AML-193 (cell line): ENCODE results near the gene CDH23.

Experiments
- DNase-seq, 2 experiments: peaks; one replicate each; lab custom pipeline; 2025; lab: John Stamatoyannopoulos, UW

CDH23 gene

GRCh38 chr10:71623098-71623985 lies 226.6 kb downstream of the CDH23 start:
- peak; percentile 37 to 39 for DNase-seq

- no peak for DNase-seq
Observed at GRCh38 chr10:71623986-71624291, 227.2 kb downstream of the CDH23 start.

GRCh38 chr10:71625445-71626175 lies 228.9 kb downstream of the CDH23 start:
- no peak for DNase-seq

GRCh38 chr10:71627230-71627939 lies 230.7 kb downstream of the CDH23 start:
- DNase-seq: no peak

- no peak for DNase-seq
Observed at GRCh38 chr10:71627956-71628355, 231.2 kb downstream of the CDH23 start.

- no peak for DNase-seq
Observed at GRCh38 chr10:71629131-71629530, 232.4 kb downstream of the CDH23 start.

- DNase-seq: no peak
Observed at GRCh38 chr10:71630168-71630567, 233.4 kb downstream of the CDH23 start.

GRCh38 chr10:71631007-71631861 lies 234.5 kb downstream of the CDH23 start:
- DNase-seq: no peak

- no peak for DNase-seq
Observed at GRCh38 chr10:71632200-71632820, 235.6 kb downstream of the CDH23 start.

GRCh38 chr10:71632896-71633600 lies 236.3 kb downstream of the CDH23 start:
- DNase-seq: no peak

- no peak for DNase-seq
Observed at GRCh38 chr10:71633920-71634319, 237.2 kb downstream of the CDH23 start.

- no peak for DNase-seq
Observed at GRCh38 chr10:71634531-71635164, 237.9 kb downstream of the CDH23 start.

- DNase-seq: no peak
Observed at GRCh38 chr10:71635251-71635866, 238.6 kb downstream of the CDH23 start.

GRCh38 chr10:71635867-71636266 lies 239.1 kb downstream of the CDH23 start:
- DNase-seq: no peak

- no peak for DNase-seq
Observed at GRCh38 chr10:71636588-71636987, 239.9 kb downstream of the CDH23 start.

GRCh38 chr10:71637305-71637704 lies 240.6 kb downstream of the CDH23 start:
- DNase-seq: no peak

GRCh38 chr10:71638064-71638821 lies 241.5 kb downstream of the CDH23 start:
- peak; percentile 83 to 84 for DNase-seq

GRCh38 chr10:71638822-71639719 lies 242.4 kb downstream of the CDH23 start:
- DNase-seq: no peak
